Heart right ventricle (tissue), 16 donors: ENCODE results near the gene ROMO1. TPM values are rescaled to one million over a fixed set of nuclear protein-coding genes. Genes with fewer than 3 reads are reported as not detected.

ENCODE experiments used
- ATAC-seq, 8 donors: fragments of 200-7000 bp; cut with Tn5 transposase; one replicate each; pipeline ENCODE4 v1.9.1; 2020; ENCODE audit warnings: mild to moderate bottlenecking in 8 of 8, moderate library complexity in 8 of 8, moderate number of reproducible peaks in 1 of 8
- DNase-seq, 2 donors: peaks; one replicate each; pipeline ENCODE4 v3.0.0-alpha.2; 2020
- H3K27ac ChIP-seq, 10 donors: fragments of 200-600 bp; sonication (generic) in 2 of 10; one replicate each; pipeline versions ENCODE4 v1.5.0 to v1.8.0; 2020 to 2022; ENCODE audit warnings: mild to moderate bottlenecking in 3 of 10
- H3K27me3 ChIP-seq, 7 donors: fragments of 200-600 bp; one replicate each; pipeline ENCODE4 v1.8.0; 2021 to 2022; ENCODE audit warnings: mild to moderate bottlenecking in 2 of 7
- H3K36me3 ChIP-seq, 9 donors: fragments of 200-600 bp; sonication (generic) in 1 of 9; one replicate each; pipeline versions ENCODE4 v1.5.0 to v1.8.0; 2020 to 2022; ENCODE audit warnings: mild to moderate bottlenecking in 2 of 9
- H3K4me1 ChIP-seq, 9 donors: fragments of 200-600 bp; sonication (generic) in 1 of 9; one replicate each; pipeline versions ENCODE4 v1.5.0 to v1.8.0; 2020 to 2022; ENCODE audit warnings: mild to moderate bottlenecking in 4 of 9
- H3K4me3 ChIP-seq, 10 donors: fragments of 200-600 bp; sonication (generic) in 2 of 10; one replicate each; pipeline versions ENCODE4 v1.5.0 to v1.8.0; 2020 to 2022; ENCODE audit warnings: mild to moderate bottlenecking in 7 of 10, moderate library complexity in 2 of 10
- H3K9me3 ChIP-seq, 11 donors: fragments of 200-600 bp in 10 of 11; sonication (generic) in 2 of 11; one replicate each; pipeline versions ENCODE4 v1.5.0 to v1.8.0; 2013 to 2022; ENCODE audit warnings: mild to moderate bottlenecking in 2 of 11, control low read depth in 1 of 11, moderate library complexity in 1 of 11
- WGBS, 2 donors: extraction: QIAGEN DNeasy Blood & Tissue Kit; methylation state at CpG; one replicate each; pipeline ENCODE4 v1.1.7; 2013; ENCODE audit warnings: inconsistent platforms in 1 of 2; 5-methylcytosine and 5-hydroxymethylcytosine counted together
- intact Hi-C, 10 donors: fragments of 100-400 bp; cut with DNase I; formaldehyde crosslinking; loops; one replicate each; pipeline versions ENCODE4 v1.11.1 to v1.14.2; 2022
- polyA plus RNA-seq, 2 donors: library from polyadenylated mRNA; stranded (reverse); fragments of 200-250 nt; gene quantifications; one replicate each; pipeline ENCODE4 v1.2.3, GENCODE V29; 2013
- total RNA-seq, 10 donors: library from RNA; stranded (reverse); fragmentation: NEBNext Ultra II Directional in 3 of 10; extraction: Animal tissue kit (Norgen Biotek cat#: 25700) in 3 of 10; gene quantifications; one replicate each; pipeline versions ENCODE4 v1.2.1 to v1.2.4, GENCODE V29; 2021 to 2023
- TF ChIP-seq, protein P1 (sequence below), 9 donors: fragments of 200-600 bp; sonication (generic) in 2 of 9; IDR thresholded peaks; one replicate each; pipeline versions ENCODE4 v1.5.0 to v1.8.0; 2021 to 2022; ENCODE audit warnings: antibody characterized with exemption in 9 of 9, mild to moderate bottlenecking in 5 of 9, moderate library complexity in 1 of 9
- donor health status: Arrhythmogenic right ventricular cardiomyopathy.
- donor health status: ischemic (EF 13 %, LVEDD 7.1; RV severe dilation, severe dysfunction).
- donor health status: healthy with polysubstance abuse.
- donor health status: DM: no; HTN: yes; CAD: no.
- donor health status: DM: no; HTN: no; CAD: no.
- donor health status: ischemic (EF 25% LVEDD 6.9; RV normal size, moderate dysfunction).
- donor health status: ischemic (EF 25% LVEDD 5.7; RV mildly dilated, moderate dysfunction).
- donor health status: healthy.
- donor health status: DM: yes; HTN: yes; CAD: no.
- donor health status: Ischemic cardiomyopathy.
- donor health status: ischemic (EF 35%, LVEDD 5.7; RV mildly dilated, moderate dysfunction).
- donor health status: nonischemic (EF 11% LVEDD 7.7; RV severe dilation, severe dysfunction).
- donor health status: DM: yes; HTN: yes; CAD: no.
- donor health status: PGD.
- donor health status: ischemic (EF 29% LVEDD 5.4; RV normal size, mild dysfunction).
- donor health status: nonischemic (EF 23%, LVEDD 6.1; RV moderate dilation, normal function).

The ROMO1 gene
- total and polyA plus RNA-seq, 12 donors: 128 to 734 (median 161) TPM

DNA sequence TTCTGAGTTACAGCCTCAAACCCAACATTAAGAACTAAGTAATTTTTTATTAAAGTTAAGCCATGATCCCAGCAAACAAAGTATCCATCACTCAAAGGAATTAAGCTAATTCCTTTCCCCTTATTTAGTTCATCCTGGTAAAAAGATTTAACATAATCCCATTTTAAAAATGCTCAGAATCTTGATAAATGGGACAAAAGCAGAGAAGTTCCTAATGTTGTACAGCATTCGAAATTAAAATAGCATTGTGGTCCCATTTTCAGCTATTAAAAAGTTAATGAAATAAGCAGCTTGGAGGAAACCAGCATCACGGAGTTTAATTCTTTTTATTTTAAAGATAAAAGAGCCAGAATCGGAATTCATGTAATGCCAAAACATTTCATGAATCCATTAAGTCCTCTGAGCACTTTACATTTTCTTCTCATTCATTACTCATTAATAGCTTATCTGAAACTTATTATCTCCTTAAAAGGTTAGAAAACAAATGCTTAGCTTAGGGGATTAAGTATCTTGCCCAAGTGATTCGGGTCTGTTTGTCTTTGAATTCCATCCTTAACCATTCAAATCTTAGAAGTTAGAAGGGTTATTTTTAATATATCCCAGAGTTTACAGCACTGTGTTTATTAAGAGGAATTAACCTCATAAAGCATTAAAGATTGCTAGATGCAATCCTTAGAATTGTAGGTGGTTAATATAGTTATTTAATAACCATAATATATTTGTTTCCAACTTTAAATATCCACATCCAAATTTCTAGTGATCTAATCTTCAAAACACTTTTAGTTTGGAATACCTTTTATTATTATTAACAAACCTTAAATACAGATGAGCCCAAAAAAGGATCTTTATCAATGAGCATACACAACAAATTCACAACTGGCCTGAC, 31.6 kb downstream of the ROMO1 start:
- Histone ChIP-seq H3K27me3 (no peaks in the 10 kb centered on the region), H3K4me1 (peaks cover under 1 to 80% (median 66%) of the 10 kb centered on the region in 9 donors), H3K4me3 (no peak overlapping the region), H3K9me3 (no peaks in the 10 kb centered on the region), H3K36me3 (peaks cover 0 to 100% (median 86%) of the 10 kb centered on the region in 9 donors), H3K27ac (no peak overlapping the region)
- ATAC-seq (no peak), DNase-seq (no peak)
- 34 to 36% methylated on average over 4 of the region's 4 CpGs for WGBS, 2 donors
- intact Hi-C loops: loop anchor here in 6 of 10 donors (5.0 to 10.0 kb wide), 3 partner anchors 34 to 154 kb away; partner anchors contain the start of genes NFS1 (in 1 of the 6) and ROMO1 (in 1 of the 6)
- TF ChIP-seq, protein P1, sequence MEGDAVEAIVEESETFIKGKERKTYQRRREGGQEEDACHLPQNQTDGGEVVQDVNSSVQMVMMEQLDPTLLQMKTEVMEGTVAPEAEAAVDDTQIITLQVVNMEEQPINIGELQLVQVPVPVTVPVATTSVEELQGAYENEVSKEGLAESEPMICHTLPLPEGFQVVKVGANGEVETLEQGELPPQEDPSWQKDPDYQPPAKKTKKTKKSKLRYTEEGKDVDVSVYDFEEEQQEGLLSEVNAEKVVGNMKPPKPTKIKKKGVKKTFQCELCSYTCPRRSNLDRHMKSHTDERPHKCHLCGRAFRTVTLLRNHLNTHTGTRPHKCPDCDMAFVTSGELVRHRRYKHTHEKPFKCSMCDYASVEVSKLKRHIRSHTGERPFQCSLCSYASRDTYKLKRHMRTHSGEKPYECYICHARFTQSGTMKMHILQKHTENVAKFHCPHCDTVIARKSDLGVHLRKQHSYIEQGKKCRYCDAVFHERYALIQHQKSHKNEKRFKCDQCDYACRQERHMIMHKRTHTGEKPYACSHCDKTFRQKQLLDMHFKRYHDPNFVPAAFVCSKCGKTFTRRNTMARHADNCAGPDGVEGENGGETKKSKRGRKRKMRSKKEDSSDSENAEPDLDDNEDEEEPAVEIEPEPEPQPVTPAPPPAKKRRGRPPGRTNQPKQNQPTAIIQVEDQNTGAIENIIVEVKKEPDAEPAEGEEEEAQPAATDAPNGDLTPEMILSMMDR (IDR thresholded peaks at IDR 0.05): no peak

DNA sequence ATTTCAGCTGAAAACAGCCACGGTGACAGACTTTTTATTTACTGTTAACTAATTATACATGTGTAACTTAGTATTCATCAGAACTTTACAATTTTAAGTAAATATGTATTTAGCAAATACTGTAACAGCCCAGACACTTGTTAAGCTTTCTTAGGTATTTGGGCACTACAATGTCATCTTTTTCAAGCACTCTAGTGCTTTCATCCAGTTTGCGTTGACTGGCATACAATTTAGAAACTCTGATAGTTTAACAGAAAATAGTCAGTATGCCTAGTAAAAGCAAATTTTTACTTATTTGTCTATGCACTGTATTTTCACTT, 32.2 kb downstream of the ROMO1 start:
- Histone ChIP-seq H3K9me3 (no peaks in the 10 kb centered on the region), H3K27ac (no peak overlapping the region), H3K36me3 (peaks cover 0 to 100% (median 85%) of the 10 kb centered on the region in 9 donors), H3K4me1 (peaks cover 3 to 86% (median 72%) of the 10 kb centered on the region in 9 donors), H3K27me3 (no peaks in the 10 kb centered on the region), H3K4me3 (no peak overlapping the region)
- DNase-seq: no peak
- TF ChIP-seq, protein P1 (IDR thresholded peaks at IDR 0.05): no peak
- no peak for ATAC-seq
- 53 to 54% methylated on average over 2 of the region's 2 CpGs for WGBS, 2 donors
- intact Hi-C loops: loop anchor here in 6 of 10 donors (5.0 to 10.0 kb wide), 3 partner anchors 34 to 153 kb away; partner anchors contain the start of genes NFS1 (in 1 of the 6) and ROMO1 (in 1 of the 6)

DNA sequence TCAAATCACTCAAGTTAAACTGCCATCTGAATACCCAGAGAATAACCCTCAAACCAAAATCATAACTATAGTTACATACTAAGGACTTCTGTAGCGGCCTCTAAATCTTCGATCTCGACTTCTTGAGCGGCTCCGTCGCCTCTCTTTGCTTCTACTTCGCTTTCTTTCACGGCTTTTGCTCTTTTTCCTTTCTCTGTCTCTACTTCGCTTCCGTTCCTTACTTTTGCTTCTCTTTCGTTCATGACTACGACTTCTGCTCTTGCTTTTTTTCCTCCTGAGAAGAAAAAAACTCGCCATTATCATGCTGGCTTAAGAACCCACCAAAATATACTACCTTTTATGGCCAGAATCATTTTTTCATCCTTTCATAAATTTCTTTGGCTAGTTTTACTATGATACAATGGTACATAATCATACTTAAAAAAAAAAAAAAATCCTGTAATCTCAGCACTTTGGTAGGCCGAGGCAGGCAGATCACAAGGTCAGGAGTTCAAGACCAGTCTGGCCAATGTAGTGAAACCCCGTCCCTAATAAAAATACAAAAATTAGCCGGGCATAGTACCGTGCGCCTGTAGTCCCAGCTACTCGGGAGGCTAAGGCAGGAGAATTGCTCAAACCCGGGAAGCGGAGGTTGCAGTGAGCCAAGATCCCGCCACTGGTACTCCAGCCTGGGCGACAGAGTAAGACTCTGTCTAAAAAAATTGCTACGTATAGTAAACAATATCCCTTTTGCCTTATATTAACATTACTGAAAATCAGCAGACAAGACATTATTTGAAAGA, 32.8 kb downstream of the ROMO1 start:
- intact Hi-C loops: loop anchor here in 6 of 10 donors (5.0 to 10.0 kb wide), 3 partner anchors 35 to 153 kb away; partner anchors contain the start of genes NFS1 (in 1 of the 6) and ROMO1 (in 1 of the 6)
- TF ChIP-seq, protein P1 (IDR thresholded peaks at IDR 0.05): no peak
- no peak for DNase-seq
- Histone ChIP-seq H3K27ac (no peak overlapping the region), H3K4me3 (no peak overlapping the region), H3K9me3 (no peaks in the 10 kb centered on the region), H3K36me3 (peaks cover 0 to 100% (median 84%) of the 10 kb centered on the region in 9 donors), H3K4me1 (peaks cover 3 to 91% (median 75%) of the 10 kb centered on the region in 9 donors), H3K27me3 (no peaks in the 10 kb centered on the region)
- ATAC-seq: no peak
- whole genome bisulfite sequencing, 2 donors: 78 to 82% methylated on average over 24 of the region's 24 CpGs

DNA sequence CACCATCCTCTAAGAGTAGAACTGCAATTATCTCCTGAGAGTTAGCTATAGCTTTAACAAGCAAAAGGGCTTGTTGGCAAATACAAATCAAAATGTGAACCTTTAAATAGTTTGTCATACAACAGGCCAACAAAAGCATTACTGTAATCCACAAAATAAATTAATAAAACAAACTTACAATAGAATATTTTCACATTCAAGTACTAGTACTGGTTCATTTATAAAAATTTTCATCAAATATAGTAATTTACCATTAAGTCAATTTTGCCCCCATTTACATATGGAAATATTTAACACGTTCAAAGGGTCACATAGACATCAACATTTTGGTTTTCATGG, 33.4 kb downstream of the ROMO1 start:
- DNase-seq: no peak
- Histone ChIP-seq H3K4me1 (peaks cover 3 to 96% (median 79%) of the 10 kb centered on the region in 9 donors), H3K9me3 (no peaks in the 10 kb centered on the region), H3K27ac (no peak overlapping the region), H3K36me3 (peaks cover 0 to 100% (median 84%) of the 10 kb centered on the region in 9 donors), H3K27me3 (no peaks in the 10 kb centered on the region), H3K4me3 (no peak overlapping the region)
- 41 to 45% methylated on average over 1 of the region's 1 CpG for WGBS, 2 donors
- ATAC-seq: no peak
- TF ChIP-seq, protein P1 (IDR thresholded peaks at IDR 0.05): no peak
- intact Hi-C loops: loop anchor here in 6 of 10 donors (5.0 to 10.0 kb wide), 3 partner anchors 35 to 152 kb away; partner anchors contain the start of genes NFS1 (in 1 of the 6) and ROMO1 (in 1 of the 6)
